Measurements from ENCODE around the gene C12orf43. TPM values are rescaled to one million over a fixed set of nuclear protein-coding genes. Genes with fewer than 3 reads are reported as not detected.

C12orf43 gene
- total and polyA plus RNA-seq, 2 donors (not counting 1 experiment from before 2014, with no cell fraction given) = 6.7 to 18.9 TPM

DNA sequence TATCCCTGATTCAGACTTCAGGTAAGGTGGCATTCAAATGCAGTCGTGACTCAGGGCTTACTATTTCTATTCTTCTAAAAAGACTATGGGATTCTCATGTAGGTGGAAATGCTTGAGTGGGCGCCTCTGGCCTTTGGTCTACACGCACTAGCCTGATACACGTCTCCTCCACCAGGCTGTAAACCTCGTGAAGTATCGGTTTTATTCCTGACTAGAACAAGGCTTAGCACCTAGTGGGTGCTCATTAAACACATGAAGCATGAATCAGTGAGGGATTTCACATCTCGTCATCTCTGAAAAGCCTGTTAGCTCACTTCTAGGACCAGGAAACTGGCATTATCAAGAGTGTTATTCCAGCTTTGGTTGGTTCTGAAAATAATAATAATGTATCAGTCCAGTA is 55.6 kb downstream of the C12orf43 start:
- intact Hi-C loops (cut with micrococcal nuclease) = no loop called here
- no peak overlapping the region for H3K4me2 ChIP-seq (replicated peaks; ENCODE audit: low read depth, low read length, poor library complexity, severe bottlenecking)
- Mint-ChIP-seq H3K9me3 (ENCODE audit: insufficient read depth) (no peaks in the 10 kb centered on the region), H3K27me3 (peaks cover 4% of the 10 kb centered on the region), H3K4me3 (no peak overlapping the region), H3K27ac (no peak overlapping the region), H3K4me1 (no peaks in the 10 kb centered on the region)
- H3K4me3 ChIP-seq (ENCODE audit: control extremely low read depth in 1 of 5, extremely low read depth in 1 of 5, insufficient read depth in 1 of 5, low read depth in 2 of 5, low read length in 4 of 5) = no peak overlapping the region
- no peak for TF ChIP-seq EZH2 (IDR thresholded peaks at IDR 0.05; ENCODE audit: borderline replicate concordance, insufficient read depth, low read depth, low read length, poor library complexity, severe bottlenecking)
- H3K79me2 ChIP-seq (ENCODE audit: control insufficient read depth, insufficient read depth, low read length) = no peaks in the 10 kb centered on the region
- DNase-seq = no peak
- CTCF ChIA-PET = interaction anchor here (0.6 to 2.0 kb wide), 3 partner anchors 11 to 133 kb away, joined by 3 to 7 read pairs (median 3); no protein-coding TSS in a partner anchor
- POLR2A ChIA-PET = no interaction called here
- H3K27ac ChIP-seq (ENCODE audit: low read length in 2 of 2) = no peak overlapping the region
- peaks cover 0 to 4% (median under 1%) of the 10 kb centered on the region in 4 experiments for H3K27me3 ChIP-seq (replicated peaks in 1 of 4; ENCODE audit: control extremely low read depth in 1 of 4, control insufficient read depth in 3 of 4, insufficient read depth in 4 of 4, low read length in 3 of 4)
- H4K20me1 ChIP-seq (ENCODE audit: control insufficient read depth, insufficient read depth, low read length, poor library complexity, severe bottlenecking) = no peaks in the 10 kb centered on the region
- H3K9me3 ChIP-seq (ENCODE audit: control extremely low read depth in 1 of 3, control insufficient read depth in 2 of 3, insufficient read depth in 1 of 3, low read length in 2 of 3) = peaks cover 0 to under 1% (median 0%) of the 10 kb centered on the region in 3 donors
- WGBS (ENCODE audit: insufficient coverage) = 78% methylated on average over 4 of the region's 7 CpGs
- no peak for ATAC-seq (ENCODE audit: low read depth)
- H3K9ac ChIP-seq (ENCODE audit: low read length) = no peak overlapping the region
- no peak overlapping the region for H2AFZ ChIP-seq (ENCODE audit: insufficient read depth, low read depth, low read length, poor library complexity, severe bottlenecking)
- H3K36me3 ChIP-seq (replicated peaks in 1 of 2; ENCODE audit: control extremely low read depth in 1 of 2, control insufficient read depth in 1 of 2, extremely low read depth in 1 of 2, insufficient read depth in 2 of 2, low read length in 1 of 2) = no peaks in the 10 kb centered on the region
- no peaks in the 10 kb centered on the region for H3K4me1 ChIP-seq (ENCODE audit: control insufficient read depth in 2 of 2, insufficient read depth in 2 of 2, low read length in 2 of 2)

DNA sequence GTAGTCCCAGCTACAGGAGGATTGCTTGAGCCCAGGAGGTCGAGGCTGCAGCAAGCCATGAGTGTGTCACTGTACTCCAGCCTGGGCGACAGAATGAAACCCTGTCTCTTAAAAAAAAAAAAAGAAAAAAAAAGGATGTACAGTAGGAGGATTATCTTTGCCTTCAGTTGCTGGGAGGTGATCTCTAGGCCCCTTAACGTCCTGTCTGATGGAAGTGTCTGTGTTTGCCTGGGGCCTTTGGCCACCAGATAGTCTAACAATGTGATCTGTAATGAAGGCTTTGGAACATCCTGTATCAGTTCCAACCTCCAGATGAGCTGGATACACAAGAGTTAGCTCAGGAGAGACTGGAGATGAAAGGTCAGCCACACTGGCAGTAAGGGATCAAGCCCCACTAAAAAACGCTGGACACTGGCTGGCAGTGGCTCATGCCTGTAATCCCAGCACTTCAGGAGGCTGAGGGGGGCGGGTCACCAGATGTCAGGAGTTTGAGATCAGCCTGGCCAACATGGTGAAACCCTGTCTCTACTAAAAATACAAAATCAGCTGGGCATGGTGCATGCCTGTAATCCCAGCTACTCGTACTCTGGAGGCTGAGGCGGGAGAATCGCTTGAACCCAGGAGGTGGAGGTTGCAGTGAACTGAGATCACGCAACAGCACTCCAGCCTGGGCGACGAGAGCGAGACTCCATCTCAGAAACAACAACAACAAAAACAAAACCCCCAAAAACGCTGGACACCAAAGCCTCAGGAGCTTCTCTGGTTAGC is 57.0 kb downstream of the C12orf43 start:
- TF ChIP-seq EZH2 (IDR thresholded peaks at IDR 0.05; ENCODE audit: borderline replicate concordance, insufficient read depth, low read depth, low read length, poor library complexity, severe bottlenecking) = no peak
- TF ChIP-seq, protein P1, sequence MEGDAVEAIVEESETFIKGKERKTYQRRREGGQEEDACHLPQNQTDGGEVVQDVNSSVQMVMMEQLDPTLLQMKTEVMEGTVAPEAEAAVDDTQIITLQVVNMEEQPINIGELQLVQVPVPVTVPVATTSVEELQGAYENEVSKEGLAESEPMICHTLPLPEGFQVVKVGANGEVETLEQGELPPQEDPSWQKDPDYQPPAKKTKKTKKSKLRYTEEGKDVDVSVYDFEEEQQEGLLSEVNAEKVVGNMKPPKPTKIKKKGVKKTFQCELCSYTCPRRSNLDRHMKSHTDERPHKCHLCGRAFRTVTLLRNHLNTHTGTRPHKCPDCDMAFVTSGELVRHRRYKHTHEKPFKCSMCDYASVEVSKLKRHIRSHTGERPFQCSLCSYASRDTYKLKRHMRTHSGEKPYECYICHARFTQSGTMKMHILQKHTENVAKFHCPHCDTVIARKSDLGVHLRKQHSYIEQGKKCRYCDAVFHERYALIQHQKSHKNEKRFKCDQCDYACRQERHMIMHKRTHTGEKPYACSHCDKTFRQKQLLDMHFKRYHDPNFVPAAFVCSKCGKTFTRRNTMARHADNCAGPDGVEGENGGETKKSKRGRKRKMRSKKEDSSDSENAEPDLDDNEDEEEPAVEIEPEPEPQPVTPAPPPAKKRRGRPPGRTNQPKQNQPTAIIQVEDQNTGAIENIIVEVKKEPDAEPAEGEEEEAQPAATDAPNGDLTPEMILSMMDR (IDR thresholded peaks at IDR 0.05) = no peak
- WGBS (ENCODE audit: insufficient coverage) = 88% methylated on average over 11 of the region's 13 CpGs
- Histone ChIP-seq H3K79me2 (ENCODE audit: control insufficient read depth, insufficient read depth, low read length) (no peaks in the 10 kb centered on the region), H3K27ac (ENCODE audit: low read length in 2 of 2) (no peak overlapping the region), H2AFZ (ENCODE audit: insufficient read depth, low read depth, low read length, poor library complexity, severe bottlenecking) (no peak overlapping the region), H4K20me1 (ENCODE audit: control insufficient read depth, insufficient read depth, low read length, poor library complexity, severe bottlenecking) (no peaks in the 10 kb centered on the region), H3K9me3 (ENCODE audit: control extremely low read depth in 1 of 3, control insufficient read depth in 2 of 3, insufficient read depth in 1 of 3, low read length in 2 of 3) (peaks cover 0 to 10% (median 0%) of the 10 kb centered on the region in 3 donors), H3K4me1 (ENCODE audit: control insufficient read depth in 2 of 2, insufficient read depth in 2 of 2, low read length in 2 of 2) (no peaks in the 10 kb centered on the region), H3K9ac (ENCODE audit: low read length) (no peak overlapping the region), H3K4me2 (replicated peaks; ENCODE audit: low read depth, low read length, poor library complexity, severe bottlenecking) (no peak overlapping the region), H3K27me3 (replicated peaks in 1 of 4; ENCODE audit: control extremely low read depth in 1 of 4, control insufficient read depth in 3 of 4, insufficient read depth in 4 of 4, low read length in 3 of 4) (peaks cover 0 to 4% (median 1%) of the 10 kb centered on the region in 4 experiments), H3K4me3 (ENCODE audit: control extremely low read depth in 1 of 5, extremely low read depth in 1 of 5, insufficient read depth in 1 of 5, low read depth in 2 of 5, low read length in 4 of 5) (no peak overlapping the region), H3K36me3 (replicated peaks in 1 of 2; ENCODE audit: control extremely low read depth in 1 of 2, control insufficient read depth in 1 of 2, extremely low read depth in 1 of 2, insufficient read depth in 2 of 2, low read length in 1 of 2) (no peaks in the 10 kb centered on the region)
- Mint-ChIP-seq H3K4me1 (no peaks in the 10 kb centered on the region), H3K27me3 (peaks cover 4% of the 10 kb centered on the region), H3K27ac (no peak overlapping the region), H3K4me3 (no peak overlapping the region), H3K9me3 (ENCODE audit: insufficient read depth) (no peaks in the 10 kb centered on the region)
- ChIA-PET POLR2A (no interaction called here), CTCF (interaction anchor here (1.0 kb wide), 1 partner anchor 13 kb away, joined by 3 read pairs; no protein-coding TSS in a partner anchor)
- no peak for DNase-seq
- ATAC-seq (ENCODE audit: low read depth) = no peak
- intact Hi-C loops (cut with micrococcal nuclease) = no loop called here
